ENCODE results near the gene NCOA7.

The NCOA7 gene

GRCh38 chr6:125794342-125795137 lies 3.8 kb downstream of the NCOA7 start:
- H3K36me3 ChIP-seq (ENCODE audit: control insufficient read depth, low read length) = peaks cover 61% of the 10 kb centered on the region

GRCh38 chr6:125795301-125795700 lies 4.5 kb downstream of the NCOA7 start:
- Histone ChIP-seq H3K27me3 (ENCODE audit: control insufficient read depth, low read length) (no peaks in the 10 kb centered on the region), H3K27ac (ENCODE audit: low read depth, low read length) (peak overlapping the region; percentile 93), H3K9me2 (replicated peaks; ENCODE audit: control insufficient read depth, low read length) (no peaks in the 10 kb centered on the region), H3K4me3 (ENCODE audit: low read length) (peak overlapping the region; percentile 40), H3K4me2 (ENCODE audit: low read length) (peak overlapping the region; percentile 100), H3K79me2 (ENCODE audit: control insufficient read depth, low read length) (peaks cover 89% of the 10 kb centered on the region), H3K4me1 (ENCODE audit: control insufficient read depth, low read length) (peaks cover 77% of the 10 kb centered on the region), H4K20me1 (ENCODE audit: control insufficient read depth, insufficient read depth, low read depth, low read length) (no peaks in the 10 kb centered on the region), H3K9me3 (ENCODE audit: control insufficient read depth, insufficient read depth, low read length) (no peaks in the 10 kb centered on the region), H3F3A (ENCODE audit: control insufficient read depth, insufficient read depth) (peaks cover 29% of the 10 kb centered on the region), H3K36me3 (ENCODE audit: control insufficient read depth, low read length) (peaks cover 64% of the 10 kb centered on the region)
- no peak for TF ChIP-seq EZH2phosphoT487 (IDR thresholded peaks at IDR 0.05; ENCODE audit: borderline replicate concordance, low read length)
- TF ChIP-seq CTCF (IDR thresholded peaks at IDR 0.05; ENCODE audit: low read depth, low read length, poor library complexity, severe bottlenecking) = no peak

More at GRCh38 chr6:125794342-125795137, 3.8 kb downstream of the NCOA7 start:
- Histone ChIP-seq H3K9me2 (replicated peaks; ENCODE audit: control insufficient read depth, low read length) (no peaks in the 10 kb centered on the region), H3F3A (ENCODE audit: control insufficient read depth, insufficient read depth) (peaks cover 34% of the 10 kb centered on the region), H3K4me2 (ENCODE audit: low read length) (peak overlapping the region; percentile 100), H3K9me3 (ENCODE audit: control insufficient read depth, insufficient read depth, low read length) (no peaks in the 10 kb centered on the region), H3K27ac (ENCODE audit: low read depth, low read length) (peak overlapping the region; percentile 93), H3K27me3 (ENCODE audit: control insufficient read depth, low read length) (no peaks in the 10 kb centered on the region), H4K20me1 (ENCODE audit: control insufficient read depth, insufficient read depth, low read depth, low read length) (no peaks in the 10 kb centered on the region), H3K4me3 (ENCODE audit: low read length) (peak overlapping the region; percentile 93), H3K4me1 (ENCODE audit: control insufficient read depth, low read length) (peaks cover 77% of the 10 kb centered on the region), H3K79me2 (ENCODE audit: control insufficient read depth, low read length) (peaks cover 89% of the 10 kb centered on the region)
- TF ChIP-seq EZH2phosphoT487 (IDR thresholded peaks at IDR 0.05; ENCODE audit: borderline replicate concordance, low read length) = no peak
- TF ChIP-seq CTCF (IDR thresholded peaks at IDR 0.05; ENCODE audit: low read depth, low read length, poor library complexity, severe bottlenecking) = no peak

- Histone ChIP-seq H3K27ac (ENCODE audit: low read depth, low read length) (peak overlapping the region; percentile 93), H3K4me2 (ENCODE audit: low read length) (peak overlapping the region; percentile 100), H3K36me3 (ENCODE audit: control insufficient read depth, low read length) (peaks cover 74% of the 10 kb centered on the region), H3K9me3 (ENCODE audit: control insufficient read depth, insufficient read depth, low read length) (no peaks in the 10 kb centered on the region), H3K4me3 (ENCODE audit: low read length) (peak overlapping the region; percentile 64), H4K20me1 (ENCODE audit: control insufficient read depth, insufficient read depth, low read depth, low read length) (no peaks in the 10 kb centered on the region), H3K9me2 (replicated peaks; ENCODE audit: control insufficient read depth, low read length) (no peaks in the 10 kb centered on the region), H3K79me2 (ENCODE audit: control insufficient read depth, low read length) (peaks cover 93% of the 10 kb centered on the region), H3K27me3 (ENCODE audit: control insufficient read depth, low read length) (no peaks in the 10 kb centered on the region), H3F3A (ENCODE audit: control insufficient read depth, insufficient read depth) (peaks cover 29% of the 10 kb centered on the region), H3K4me1 (ENCODE audit: control insufficient read depth, low read length) (peaks cover 95% of the 10 kb centered on the region)
- no peak for TF ChIP-seq CTCF (IDR thresholded peaks at IDR 0.05; ENCODE audit: low read depth, low read length, poor library complexity, severe bottlenecking)
- no peak for TF ChIP-seq EZH2phosphoT487 (IDR thresholded peaks at IDR 0.05; ENCODE audit: borderline replicate concordance, low read length)
Measured at GRCh38 chr6:125797120-125797885, 6.5 kb downstream of the NCOA7 start.
